OCI-M2 (cell line): Measurements from ENCODE around the gene RAD23A.
"Not testable (repeated sequence)": the region's sequence is repeated elsewhere in the genome, so short reads cannot be mapped to it uniquely, and the experiment has no call there.

Experiments used
- DNase-seq: peaks from one replicate; lab custom pipeline; 2025; ENCODE audit not compliant: unreplicated experiment; lab: John Stamatoyannopoulos, UW

Gene RAD23A

GRCh38 chr19:12945479-12946091, at the start of gene RAD23A:
Gene RAD23A, plus strand, starts transcription at chr19:12945862. Its CDS starts 87 bp downstream, at chr19:12945949.
- DNase-seq, result no peak

GRCh38 chr19:12896460-12896859, 49.2 kb upstream of the RAD23A start:
- DNase-seq, result no peak

GRCh38 chr19:12899891-12900518, 45.7 kb upstream of the RAD23A start:
- no peak for DNase-seq

- no peak for DNase-seq
Observed at GRCh38 chr19:12907166-12907565, 38.5 kb upstream of the RAD23A start.

- no peak for DNase-seq
Observed at GRCh38 chr19:12912571-12912970, 33.1 kb upstream of the RAD23A start.

- DNase-seq, result no peak
Observed at GRCh38 chr19:12913011-12913561, 32.6 kb upstream of the RAD23A start.

- no peak for DNase-seq
Observed at GRCh38 chr19:12913851-12914690, 31.6 kb upstream of the RAD23A start.

GRCh38 chr19:12915860-12916259, 29.8 kb upstream of the RAD23A start:
- not testable (repeated sequence) for DNase-seq

- DNase-seq, result no peak
Observed at GRCh38 chr19:12918253-12918652, 27.4 kb upstream of the RAD23A start.

GRCh38 chr19:12921047-12921446, 24.6 kb upstream of the RAD23A start:
- DNase-seq, result no peak

- no peak for DNase-seq
Observed at GRCh38 chr19:12922959-12923358, 22.7 kb upstream of the RAD23A start.

- no peak for DNase-seq
Observed at GRCh38 chr19:12924621-12925310, 20.9 kb upstream of the RAD23A start.

- no peak for DNase-seq
Observed at GRCh38 chr19:12930002-12930645, 15.5 kb upstream of the RAD23A start.

- no peak for DNase-seq
Observed at GRCh38 chr19:12932392-12933286, 13.0 kb upstream of the RAD23A start.

GRCh38 chr19:12933287-12934072, 12.2 kb upstream of the RAD23A start, which contains the start of gene FARSA:
Gene FARSA, minus strand, starts transcription at chr19:12933711. Its CDS starts 15 bp downstream, at chr19:12933696.
- DNase-seq, result peak; percentile 70

GRCh38 chr19:12935071-12935470, 10.6 kb upstream of the RAD23A start:
- DNase-seq, result no peak

GRCh38 chr19:12936582-12936981, 9.1 kb upstream of the RAD23A start:
- DNase-seq, result no peak

- DNase-seq, result no peak
Observed at GRCh38 chr19:12937093-12937926, 8.4 kb upstream of the RAD23A start.
